ENCODE data around the gene NFIX.
"Not testable (repeated sequence)": the region's sequence is repeated elsewhere in the genome, so short reads cannot be mapped to it uniquely, and the experiment has no call there.

NFIX gene

GRCh38 chr19:12959481-12959880 lies 35.8 kb upstream of the NFIX start:
- DNase-seq (ENCODE audit: low spot score): no peak

DNA sequence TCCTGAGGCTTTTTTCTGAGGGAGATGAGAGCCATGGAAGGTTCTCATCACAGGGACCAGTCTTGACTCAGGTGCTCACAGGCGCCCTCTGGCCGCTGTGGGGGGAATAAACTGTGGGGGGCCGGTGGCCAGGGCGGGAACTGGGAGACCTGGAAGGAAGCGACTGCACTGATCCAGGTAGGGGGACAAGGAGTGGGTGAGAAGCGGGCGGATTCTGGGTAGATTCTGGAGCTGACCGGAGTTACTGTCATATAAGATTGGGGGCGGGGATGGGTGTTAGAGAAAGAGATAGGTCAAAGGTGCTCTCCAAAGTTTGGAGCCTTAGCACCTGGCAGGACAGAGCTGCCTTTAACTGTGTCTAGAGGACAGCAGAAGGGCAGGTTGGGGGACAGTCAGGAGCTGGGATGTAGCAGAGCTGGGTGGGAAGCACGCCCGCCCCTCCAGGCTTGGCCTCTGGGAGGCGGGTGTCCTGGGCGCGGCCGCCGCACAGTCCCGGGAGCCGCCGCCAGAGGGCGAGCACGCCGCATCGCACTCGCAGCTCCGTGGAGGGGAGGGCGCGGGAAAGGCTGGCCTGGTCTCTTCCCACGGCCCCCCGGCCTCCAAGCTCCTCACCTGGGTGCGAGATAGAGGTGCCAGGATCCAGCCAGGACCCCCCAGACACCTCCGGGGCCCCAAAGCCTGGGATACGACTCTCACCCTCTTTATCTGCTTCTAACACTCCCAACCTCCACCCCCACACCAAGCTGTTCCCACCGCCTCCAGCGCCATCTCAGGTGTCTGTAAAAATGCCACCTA lies 30.1 kb upstream of the NFIX start:
- peak; percentile 74 for DNase-seq (ENCODE audit: low spot score)

DNA sequence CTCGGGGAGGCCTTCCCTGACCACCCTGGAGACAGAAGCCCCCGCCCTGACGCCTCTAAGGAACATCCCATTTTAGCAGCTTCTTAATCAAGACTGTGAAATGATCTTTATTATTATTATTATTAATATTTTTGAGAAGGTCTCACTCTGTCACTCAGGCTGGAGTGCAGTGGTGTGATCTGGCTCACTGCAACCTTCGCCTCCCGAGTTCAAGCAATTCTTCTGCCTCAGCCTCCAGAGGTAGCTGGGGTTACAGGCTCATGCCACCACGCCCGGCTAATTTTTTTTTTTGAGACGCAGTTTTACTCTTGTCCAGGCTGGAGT lies 29.5 kb upstream of the NFIX start:
- DNase-seq (ENCODE audit: low spot score): no peak

- DNase-seq (ENCODE audit: low spot score): no peak
Measured at GRCh38 chr19:12967907-12968306, 27.4 kb upstream of the NFIX start.

DNA sequence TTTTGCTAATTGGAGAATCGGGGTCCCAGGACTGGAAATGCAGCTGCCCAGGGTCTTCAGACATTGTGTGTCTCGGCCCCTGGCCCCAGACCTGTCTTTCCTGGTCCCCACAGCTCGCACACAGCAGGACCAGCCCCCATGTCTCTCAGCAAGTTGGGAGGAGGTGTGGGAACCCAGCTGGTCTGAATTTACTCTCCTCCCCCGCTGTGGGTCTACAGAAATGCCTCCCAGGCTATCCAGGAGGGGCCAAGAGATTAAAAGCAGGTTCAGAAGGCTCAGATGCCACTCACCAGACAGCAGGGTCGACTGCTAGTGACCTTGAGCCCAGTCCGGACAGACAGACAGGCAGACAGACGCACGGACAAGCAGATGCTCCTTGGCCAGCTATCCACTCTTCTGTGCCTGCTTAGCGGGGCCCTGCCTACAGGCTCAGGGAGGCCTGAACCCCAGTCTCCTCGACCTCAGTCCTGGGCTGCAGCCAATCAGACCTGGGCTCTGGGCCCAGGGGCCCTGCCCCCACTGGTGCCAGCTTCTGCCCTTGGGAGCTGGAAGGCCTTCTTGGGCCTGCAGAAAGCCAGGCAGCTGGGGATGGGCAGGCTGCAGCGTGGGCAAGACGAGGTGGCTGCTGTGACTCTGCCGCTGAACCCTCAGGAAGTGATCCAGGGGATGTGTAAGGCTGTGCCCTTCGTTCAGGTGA lies 25.8 kb upstream of the NFIX start, which contains the start of gene DAND5:
Gene DAND5 (plus strand): TSS at position 285 of the 697 bp plus-strand sequence. CDS start 85 bp downstream, at position 370.
- DNase-seq (ENCODE audit: low spot score): no peak

- no peak for DNase-seq (ENCODE audit: low spot score)
Measured at GRCh38 chr19:12970070-12970820, 25.0 kb upstream of the NFIX start.

DNA sequence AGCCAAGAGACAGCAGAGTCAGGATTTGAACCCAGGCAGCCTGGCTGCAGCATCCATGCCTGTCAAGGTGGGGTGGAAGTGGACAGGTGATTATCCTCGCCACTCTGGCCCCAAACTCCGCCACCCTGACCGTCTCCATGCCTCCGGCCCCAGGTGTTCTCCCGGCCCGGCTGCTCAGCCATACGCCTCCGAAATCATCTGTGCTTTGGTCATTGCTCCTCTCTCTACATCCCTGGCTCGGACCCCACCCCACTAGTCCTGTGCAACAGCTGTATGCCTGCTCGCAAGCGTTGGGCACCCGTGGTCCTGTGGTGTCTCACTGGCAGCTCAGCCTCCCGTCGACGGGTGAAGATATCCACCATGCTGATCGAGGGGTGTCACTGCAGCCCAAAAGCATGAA lies 22.0 kb upstream of the NFIX start:
- no peak for DNase-seq (ENCODE audit: low spot score)

GRCh38 chr19:12974301-12975220 lies 20.7 kb upstream of the NFIX start:
- no peak for DNase-seq (ENCODE audit: low spot score)

GRCh38 chr19:12975221-12975741 lies 20.0 kb upstream of the NFIX start:
- DNase-seq (ENCODE audit: low spot score): no peak

GRCh38 chr19:12976109-12976508 lies 19.2 kb upstream of the NFIX start:
- DNase-seq (ENCODE audit: low spot score): not testable (repeated sequence)

DNA sequence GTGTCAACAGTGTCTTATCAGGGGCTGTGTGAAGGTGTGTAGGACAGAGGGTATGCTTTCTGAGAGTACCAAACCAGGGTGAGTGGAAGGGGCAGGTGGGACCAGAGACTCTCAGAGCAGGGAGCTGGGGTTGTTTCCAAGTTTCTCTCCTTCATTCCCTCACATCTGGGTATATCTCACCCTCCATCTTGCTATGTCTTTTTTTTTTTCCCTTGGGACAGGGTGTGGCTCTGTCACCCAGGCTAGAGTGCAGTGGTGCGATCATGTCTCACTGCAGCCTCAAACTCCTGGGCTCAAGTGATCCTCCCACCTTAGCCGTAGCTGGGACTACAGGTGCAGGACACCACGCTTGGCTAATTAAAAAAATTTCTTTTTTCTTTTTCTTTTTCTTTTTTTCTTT lies 15.3 kb upstream of the NFIX start:
- DNase-seq (ENCODE audit: low spot score): no peak

GRCh38 chr19:12982648-12983047 lies 12.6 kb upstream of the NFIX start:
- no peak for DNase-seq (ENCODE audit: low spot score)

DNA sequence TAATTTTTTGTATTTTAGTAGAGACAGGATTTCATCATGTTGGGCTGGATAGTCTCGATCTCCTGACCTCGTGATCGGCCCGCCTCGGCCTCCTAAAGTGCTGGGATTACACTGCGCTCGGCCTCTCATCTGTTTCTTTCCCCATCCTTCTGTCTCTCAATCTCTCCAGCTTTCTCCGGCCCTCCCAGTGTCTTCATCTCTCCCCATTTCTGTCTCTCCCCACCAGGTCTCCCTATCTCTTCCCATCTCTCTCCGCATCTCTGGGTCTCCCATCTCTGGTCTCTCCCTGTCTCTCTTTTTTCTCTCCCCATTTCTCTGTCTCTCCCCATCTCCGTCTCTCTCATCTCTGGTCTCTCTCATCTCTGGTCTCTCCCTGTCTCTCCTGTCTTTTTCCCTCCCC lies 12.2 kb upstream of the NFIX start:
- no peak for DNase-seq (ENCODE audit: low spot score)

DNA sequence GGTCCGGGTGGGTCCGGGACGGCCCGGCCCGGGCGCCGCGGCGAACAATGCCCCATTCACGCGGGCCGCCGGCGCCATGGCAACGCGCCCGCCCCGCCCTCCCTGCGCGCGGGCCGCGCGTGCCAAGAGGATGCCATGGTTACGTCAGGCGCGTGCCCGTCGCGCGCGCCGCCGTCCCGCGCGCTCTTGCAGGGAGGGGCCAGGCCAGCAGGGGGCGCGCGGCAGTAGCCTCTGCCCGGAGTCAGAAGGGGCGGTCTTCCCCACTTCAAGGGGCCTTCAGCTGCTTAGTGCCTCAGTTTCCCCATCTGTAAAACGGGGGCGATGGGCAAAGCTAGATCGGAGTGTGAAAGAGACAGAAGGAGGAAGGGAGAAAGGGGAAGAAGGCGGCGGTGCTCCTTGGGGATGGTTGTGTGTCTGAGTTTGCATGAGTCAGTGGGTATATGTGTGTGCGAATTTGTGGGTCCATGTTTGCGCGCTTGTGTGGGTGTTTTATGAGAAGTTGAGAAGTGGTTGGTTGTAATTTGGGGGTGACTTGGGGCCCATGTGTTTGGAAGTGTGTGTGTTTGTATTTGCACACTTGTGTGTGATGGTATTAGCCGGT lies 11.6 kb upstream of the NFIX start:
- peak; percentile 70 for DNase-seq (ENCODE audit: low spot score)

GRCh38 chr19:12984143-12984627 lies 11.1 kb upstream of the NFIX start:
- no peak for DNase-seq (ENCODE audit: low spot score)

DNA sequence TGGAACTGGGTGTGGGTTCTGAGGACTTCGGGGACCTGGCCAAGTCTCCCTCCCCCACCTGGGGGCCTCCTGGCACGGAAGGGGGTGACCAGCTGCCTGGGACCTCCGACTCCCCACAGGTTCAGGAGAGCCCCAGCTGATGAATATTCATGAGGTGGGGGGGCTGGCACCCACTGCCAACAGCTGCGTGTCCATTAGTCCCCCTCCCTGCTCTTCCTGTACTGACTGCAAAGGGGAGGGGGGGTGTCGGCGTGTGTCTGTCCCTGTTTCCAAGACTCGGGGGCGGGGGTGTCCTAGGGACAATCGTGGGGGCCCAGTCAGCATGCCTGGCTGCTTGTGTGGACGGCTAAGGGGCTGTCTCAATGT lies 10.6 kb upstream of the NFIX start:
- no peak for DNase-seq (ENCODE audit: low spot score)

DNA sequence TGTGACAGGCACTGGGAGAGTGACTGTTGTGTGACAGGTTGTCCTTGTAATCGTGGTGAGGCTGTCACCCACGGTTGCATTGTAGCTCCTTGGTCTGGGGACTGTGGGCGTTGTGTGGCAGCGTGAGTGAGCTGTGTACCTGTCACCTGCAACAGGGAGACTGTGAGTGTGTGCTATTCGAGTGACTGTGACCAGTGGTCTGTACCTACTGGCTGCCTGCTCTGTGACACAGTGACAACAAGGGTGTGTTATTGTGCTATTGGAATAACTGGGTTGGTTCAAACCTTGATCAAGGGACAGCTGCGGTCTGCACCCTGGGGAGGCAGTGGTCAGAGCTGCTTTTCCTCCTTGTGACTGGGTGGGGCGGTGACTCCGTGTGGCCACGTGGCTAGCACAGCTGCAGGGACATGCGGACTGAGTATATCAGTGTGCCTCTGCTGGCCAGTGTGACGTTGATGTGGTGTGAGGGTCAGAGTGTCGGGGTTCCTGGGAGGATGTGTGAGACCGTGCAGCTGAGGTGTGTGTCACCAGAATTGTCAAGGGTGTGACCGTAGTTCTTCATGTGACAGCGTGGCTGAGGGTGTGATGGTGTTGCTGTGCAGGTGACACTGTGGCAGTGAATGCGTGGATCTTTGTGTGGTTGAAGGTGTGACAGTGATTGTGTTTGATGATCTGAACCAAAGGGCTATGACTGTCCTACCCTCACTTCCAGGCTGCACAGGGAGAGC lies 10.1 kb upstream of the NFIX start:
- no peak for DNase-seq (ENCODE audit: low spot score)

DNA sequence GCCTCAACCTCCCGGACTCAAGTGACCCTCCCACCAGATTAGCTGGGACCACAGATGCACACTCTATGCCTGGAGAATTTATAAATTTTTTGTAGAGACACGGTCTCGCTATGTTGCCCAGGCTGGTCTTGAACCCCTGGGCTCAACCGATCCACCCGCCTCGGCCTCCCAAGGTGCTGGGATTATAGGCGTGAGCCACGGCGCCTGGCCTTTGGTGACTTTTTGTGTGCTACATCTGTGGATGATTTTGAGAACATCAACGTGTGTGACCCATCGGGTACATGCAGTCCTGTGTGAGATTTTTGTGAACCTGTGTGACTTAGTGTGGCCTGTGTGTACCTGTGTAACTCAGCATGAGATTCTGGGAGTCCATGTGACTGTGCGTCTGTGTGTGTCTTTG lies 8.5 kb upstream of the NFIX start:
- no peak for DNase-seq (ENCODE audit: low spot score)

GRCh38 chr19:12987190-12987589 lies 8.1 kb upstream of the NFIX start:
- DNase-seq (ENCODE audit: low spot score): no peak

DNA sequence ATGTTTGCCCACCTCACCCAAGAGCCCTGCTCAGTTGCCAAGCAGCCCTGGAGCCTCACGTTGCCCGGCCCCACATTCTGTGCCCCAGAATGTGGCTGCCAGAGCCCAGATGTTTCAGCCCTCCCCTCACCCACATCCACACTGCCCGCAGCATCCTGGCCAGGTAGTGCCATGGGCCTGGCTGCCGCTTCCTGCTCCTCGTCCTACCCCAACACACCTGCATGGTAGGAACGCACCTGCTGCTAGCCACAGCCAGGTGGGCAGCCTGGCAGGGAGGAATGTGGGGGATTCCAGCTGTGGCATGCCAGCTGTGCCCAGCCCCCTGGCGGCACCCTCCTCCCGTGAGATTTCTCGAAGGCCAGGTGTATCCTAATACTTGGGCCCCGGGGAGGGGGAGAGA lies 7.5 kb upstream of the NFIX start:
- no peak for DNase-seq (ENCODE audit: low spot score)
